Keratinocyte (primary cell): ENCODE measurements around the gene CHRDL2. TPM values are rescaled to one million over a fixed set of nuclear protein-coding genes. Genes with fewer than 3 reads are reported as not detected.
A peak's percentile ranks its signal among the peaks of the same experiment; 100 is the strongest.

ENCODE experiments used
- DNase-seq: peaks from one replicate; pipeline ENCODE4 v3.0.0-alpha.2; 2011; ENCODE audit warnings: low read depth, missing footprints, low spot score
- FAIRE-seq: peaks from 2 replicates; lab custom pipeline; 2011; peaks lifted over from hg19 to GRCh38; lab: Jason Lieb, UNC
- H2AFZ ChIP-seq: 2 replicates; pipeline ENCODE4 v1.6.0; 2012; ENCODE audit warnings: low read length, control low read depth, inconsistent platforms; ENCODE audit not compliant: control insufficient read depth
- H3K27ac ChIP-seq: 2 replicates; pipeline ENCODE4 v1.5.1; 2011; ENCODE audit warnings: low read length; ENCODE audit not compliant: control insufficient read depth, insufficient read depth
- H3K27me3 ChIP-seq: 3 replicates; pipeline ENCODE4 v1.6.0; 2011; ENCODE audit warnings: low read length; ENCODE audit not compliant: control insufficient read depth, insufficient read depth; ENCODE audit errors: extremely low read depth
- H3K36me3 ChIP-seq, 2 experiments: 2 replicates in 1 of 2; 3 replicates in 1 of 2; pipeline ENCODE4 v1.5.1; 2011; ENCODE audit warnings: low read length in 2 of 2, mild to moderate bottlenecking in 1 of 2; ENCODE audit not compliant: control insufficient read depth in 2 of 2, insufficient read depth in 2 of 2; ENCODE audit errors: extremely low read depth in 1 of 2
- H3K4me1 ChIP-seq: 3 replicates; pipeline ENCODE4 v1.5.1; 2011; ENCODE audit warnings: low read length; ENCODE audit not compliant: control insufficient read depth, insufficient read depth; ENCODE audit errors: extremely low read depth
- H3K4me2 ChIP-seq: 3 replicates; pipeline ENCODE4 v1.6.0; 2011; ENCODE audit warnings: low read depth, low read length; ENCODE audit not compliant: control insufficient read depth, insufficient read depth; ENCODE audit errors: extremely low read depth
- H3K4me3 ChIP-seq, 3 experiments: fragments of 200-600 bp in 1 of 3; sonication (generic) in 1 of 3; 2 replicates in 2 of 3; 3 replicates in 1 of 3; pipeline ENCODE4 v1.5.1; 2011 to 2016; ENCODE audit warnings: low read length in 3 of 3, mild to moderate bottlenecking in 3 of 3, control low read depth in 2 of 3, inconsistent platforms in 1 of 3, low read depth in 1 of 3, mixed read lengths in 1 of 3, mixed run types in 1 of 3, moderate library complexity in 1 of 3; ENCODE audit not compliant: control insufficient read depth in 2 of 3, insufficient read depth in 2 of 3; ENCODE audit errors: extremely low read depth in 1 of 3
- H3K79me2 ChIP-seq: 2 replicates; pipeline ENCODE4 v1.6.0; 2012; ENCODE audit warnings: low read length; ENCODE audit not compliant: control insufficient read depth, insufficient read depth
- H3K9ac ChIP-seq: 3 replicates; pipeline ENCODE4 v1.6.0; 2011; ENCODE audit warnings: low read length; ENCODE audit not compliant: control insufficient read depth, insufficient read depth; ENCODE audit errors: extremely low read depth
- H3K9me1 ChIP-seq: 3 replicates; pipeline ENCODE4 v1.6.0; 2011; ENCODE audit warnings: low read length; ENCODE audit not compliant: control insufficient read depth, insufficient read depth; ENCODE audit errors: extremely low read depth
- H3K9me3 ChIP-seq: 2 replicates; pipeline ENCODE4 v1.5.1; 2012; ENCODE audit warnings: low read depth, low read length; ENCODE audit not compliant: control insufficient read depth
- H4K20me1 ChIP-seq: 3 replicates; pipeline ENCODE4 v1.6.0; 2011; ENCODE audit warnings: low read length; ENCODE audit not compliant: control insufficient read depth, insufficient read depth; ENCODE audit errors: extremely low read depth
- EZH2 ChIP-seq: IDR thresholded peaks from one replicate; pipeline ENCODE4 v1.6.1; 2012; ENCODE audit warnings: inconsistent platforms, mild to moderate bottlenecking, low read length, moderate library complexity
- dilution Hi-C: fragments of 300-500 bp; cut with MboI; formaldehyde crosslinking; loops from one replicate; pipeline ENCODE4 v1.7.0; 2020; ENCODE audit warnings: low sequenced_read_pairs; ENCODE audit not compliant: extremely low pct_ligation_motif_present
- polyA plus RNA-seq, 5 experiments: library from polyadenylated mRNA; depleted of rRNA in 3 of 5; stranded (reverse) in 3 of 5; stranded (forward) in 1 of 5; unstranded in 1 of 5; fragments of >200 nt; gene quantifications; 1 replicate in 1 of 5; 2 replicates in 3 of 5; 3 replicates in 1 of 5; pipeline versions ENCODE4 v1.2.1 to v1.2.3, GENCODE V29; 2011 to 2012; ENCODE audit warnings: missing spikeins in 2 of 5, low read depth in 1 of 5, low replicate concordance in 1 of 5
- TF ChIP-seq, protein P1 (sequence below), 3 experiments: IDR thresholded peaks in 1 of 3; conservative IDR thresholded peaks in 1 of 3; optimal IDR thresholded peaks in 1 of 3; 2 replicates in 2 of 3; 3 replicates in 1 of 3; pipeline versions ENCODE3 to v1.5.1; 2011; ENCODE audit warnings: low read length in 3 of 3, mild to moderate bottlenecking in 3 of 3, moderate library complexity in 2 of 3, control low read depth in 1 of 3, inconsistent platforms in 1 of 3; ENCODE audit not compliant: insufficient read depth in 2 of 3; ENCODE audit errors: extremely low read depth in 1 of 3

The CHRDL2 gene
- polyA plus RNA-seq, 1 donor (not counting 4 experiments of a cell fraction or from before 2014, with no cell fraction given), result not detected

DNA sequence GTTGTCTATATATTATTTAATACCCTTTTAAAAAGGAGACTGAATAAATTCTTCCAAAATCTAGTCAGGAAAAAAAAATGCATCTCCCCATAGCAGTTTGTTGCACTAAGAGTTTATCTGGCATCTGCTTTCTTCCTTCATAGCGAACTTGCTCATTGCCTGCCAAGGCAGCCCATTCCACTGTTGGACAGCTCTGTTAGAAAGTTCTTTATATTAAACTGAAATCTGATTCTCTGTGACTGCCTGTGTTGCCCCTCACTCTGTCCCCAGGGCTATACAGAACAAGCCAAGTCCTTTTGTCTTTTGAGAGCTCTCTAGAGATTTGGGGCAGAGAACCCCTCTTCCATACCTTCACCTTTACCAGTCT is 3.3 kb upstream of the CHRDL2 start:
- Histone ChIP-seq H3K36me3 (no peaks in the 10 kb centered on the region), H3K27me3 (peaks cover 39% of the 10 kb centered on the region), H4K20me1 (no peaks in the 10 kb centered on the region), H3K9me1 (no peaks in the 10 kb centered on the region), H3K4me1 (no peaks in the 10 kb centered on the region), H3K4me2 (no peak overlapping the region), H3K27ac (no peak overlapping the region), H3K4me3 (no peak overlapping the region), H2AFZ (no peak overlapping the region), H3K9me3 (no peaks in the 10 kb centered on the region), H3K79me2 (no peaks in the 10 kb centered on the region), H3K9ac (no peak overlapping the region)
- dilution Hi-C loops, result no loop called here
- DNase-seq, result no peak
- no peak for TF ChIP-seq EZH2
- TF ChIP-seq, protein P1, sequence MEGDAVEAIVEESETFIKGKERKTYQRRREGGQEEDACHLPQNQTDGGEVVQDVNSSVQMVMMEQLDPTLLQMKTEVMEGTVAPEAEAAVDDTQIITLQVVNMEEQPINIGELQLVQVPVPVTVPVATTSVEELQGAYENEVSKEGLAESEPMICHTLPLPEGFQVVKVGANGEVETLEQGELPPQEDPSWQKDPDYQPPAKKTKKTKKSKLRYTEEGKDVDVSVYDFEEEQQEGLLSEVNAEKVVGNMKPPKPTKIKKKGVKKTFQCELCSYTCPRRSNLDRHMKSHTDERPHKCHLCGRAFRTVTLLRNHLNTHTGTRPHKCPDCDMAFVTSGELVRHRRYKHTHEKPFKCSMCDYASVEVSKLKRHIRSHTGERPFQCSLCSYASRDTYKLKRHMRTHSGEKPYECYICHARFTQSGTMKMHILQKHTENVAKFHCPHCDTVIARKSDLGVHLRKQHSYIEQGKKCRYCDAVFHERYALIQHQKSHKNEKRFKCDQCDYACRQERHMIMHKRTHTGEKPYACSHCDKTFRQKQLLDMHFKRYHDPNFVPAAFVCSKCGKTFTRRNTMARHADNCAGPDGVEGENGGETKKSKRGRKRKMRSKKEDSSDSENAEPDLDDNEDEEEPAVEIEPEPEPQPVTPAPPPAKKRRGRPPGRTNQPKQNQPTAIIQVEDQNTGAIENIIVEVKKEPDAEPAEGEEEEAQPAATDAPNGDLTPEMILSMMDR (optimal IDR thresholded peaks at IDR 0.05 in 1 of 3, IDR thresholded peaks at IDR 0.05 in 1 of 3, conservative IDR thresholded peaks at IDR 0.05 in 1 of 3; ENCODE audit: extremely low read depth in 1 of 3, insufficient read depth in 2 of 3, low read length in 3 of 3), result no peak
- FAIRE-seq, result no peak

DNA sequence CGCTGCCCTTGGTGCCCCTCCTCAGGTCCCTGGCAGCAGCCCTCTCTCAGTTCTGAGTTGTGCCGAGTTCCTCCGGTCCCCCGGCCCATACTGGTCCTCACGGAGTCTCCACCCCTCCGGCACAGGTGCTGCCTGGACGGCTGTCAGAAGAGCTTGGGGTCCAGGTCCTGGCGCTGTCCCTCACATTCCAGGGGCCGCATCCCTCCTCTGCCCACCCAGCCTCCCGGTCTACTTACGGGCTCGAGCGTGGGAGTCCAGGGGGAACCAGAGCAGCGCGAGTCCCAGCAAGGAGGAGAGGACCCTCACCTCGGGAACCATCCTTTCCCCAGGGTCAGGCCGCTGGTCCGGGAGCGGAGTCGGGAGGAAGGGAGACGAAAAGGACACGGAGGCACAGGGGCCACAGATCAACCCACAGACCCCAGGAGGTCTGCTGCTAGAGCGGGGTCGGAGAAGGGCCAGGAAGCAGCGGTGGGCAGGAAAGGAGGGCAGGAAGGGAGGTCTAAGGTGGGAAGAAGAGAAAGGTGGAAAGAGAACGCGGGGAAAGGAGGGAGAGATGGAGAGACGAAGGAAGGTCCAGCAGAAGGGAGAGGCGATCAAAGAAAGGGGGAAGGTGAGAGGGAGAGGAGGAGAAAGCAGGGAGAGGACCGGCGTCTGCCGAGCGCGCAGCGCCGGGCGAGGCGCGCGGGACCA is 510 bp downstream of the CHRDL2 start:
- DNase-seq (no peak), FAIRE-seq (no peak)
- Histone ChIP-seq H2AFZ (no peak overlapping the region), H3K9me3 (no peaks in the 10 kb centered on the region), H3K27me3 (peaks cover 60% of the 10 kb centered on the region), H3K36me3 (no peaks in the 10 kb centered on the region), H3K79me2 (no peaks in the 10 kb centered on the region), H3K4me2 (no peak overlapping the region), H3K27ac (no peak overlapping the region), H3K9ac (no peak overlapping the region), H3K4me1 (no peaks in the 10 kb centered on the region), H4K20me1 (no peaks in the 10 kb centered on the region), H3K4me3 (no peak overlapping the region), H3K9me1 (no peaks in the 10 kb centered on the region)
- TF ChIP-seq EZH2, result peak; percentile 83
- TF ChIP-seq, protein P1 (optimal IDR thresholded peaks at IDR 0.05 in 1 of 3, IDR thresholded peaks at IDR 0.05 in 1 of 3, conservative IDR thresholded peaks at IDR 0.05 in 1 of 3; ENCODE audit: extremely low read depth in 1 of 3, insufficient read depth in 2 of 3, low read length in 3 of 3), result no peak
- dilution Hi-C loops, result no loop called here
